ENCODE results near the gene EPHA5.

GRCh38 chr4:65344278-65344825 lies 325.9 kb downstream of the EPHA5 start:
- TF ChIP-seq, protein P1, sequence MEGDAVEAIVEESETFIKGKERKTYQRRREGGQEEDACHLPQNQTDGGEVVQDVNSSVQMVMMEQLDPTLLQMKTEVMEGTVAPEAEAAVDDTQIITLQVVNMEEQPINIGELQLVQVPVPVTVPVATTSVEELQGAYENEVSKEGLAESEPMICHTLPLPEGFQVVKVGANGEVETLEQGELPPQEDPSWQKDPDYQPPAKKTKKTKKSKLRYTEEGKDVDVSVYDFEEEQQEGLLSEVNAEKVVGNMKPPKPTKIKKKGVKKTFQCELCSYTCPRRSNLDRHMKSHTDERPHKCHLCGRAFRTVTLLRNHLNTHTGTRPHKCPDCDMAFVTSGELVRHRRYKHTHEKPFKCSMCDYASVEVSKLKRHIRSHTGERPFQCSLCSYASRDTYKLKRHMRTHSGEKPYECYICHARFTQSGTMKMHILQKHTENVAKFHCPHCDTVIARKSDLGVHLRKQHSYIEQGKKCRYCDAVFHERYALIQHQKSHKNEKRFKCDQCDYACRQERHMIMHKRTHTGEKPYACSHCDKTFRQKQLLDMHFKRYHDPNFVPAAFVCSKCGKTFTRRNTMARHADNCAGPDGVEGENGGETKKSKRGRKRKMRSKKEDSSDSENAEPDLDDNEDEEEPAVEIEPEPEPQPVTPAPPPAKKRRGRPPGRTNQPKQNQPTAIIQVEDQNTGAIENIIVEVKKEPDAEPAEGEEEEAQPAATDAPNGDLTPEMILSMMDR (IDR thresholded peaks at IDR 0.05; ENCODE audit: insufficient read depth, low read length) = no peak
- no peak for TF ChIP-seq POLR2AphosphoS5 (IDR thresholded peaks at IDR 0.05; ENCODE audit: low read depth)
- TF ChIP-seq, protein P2, sequence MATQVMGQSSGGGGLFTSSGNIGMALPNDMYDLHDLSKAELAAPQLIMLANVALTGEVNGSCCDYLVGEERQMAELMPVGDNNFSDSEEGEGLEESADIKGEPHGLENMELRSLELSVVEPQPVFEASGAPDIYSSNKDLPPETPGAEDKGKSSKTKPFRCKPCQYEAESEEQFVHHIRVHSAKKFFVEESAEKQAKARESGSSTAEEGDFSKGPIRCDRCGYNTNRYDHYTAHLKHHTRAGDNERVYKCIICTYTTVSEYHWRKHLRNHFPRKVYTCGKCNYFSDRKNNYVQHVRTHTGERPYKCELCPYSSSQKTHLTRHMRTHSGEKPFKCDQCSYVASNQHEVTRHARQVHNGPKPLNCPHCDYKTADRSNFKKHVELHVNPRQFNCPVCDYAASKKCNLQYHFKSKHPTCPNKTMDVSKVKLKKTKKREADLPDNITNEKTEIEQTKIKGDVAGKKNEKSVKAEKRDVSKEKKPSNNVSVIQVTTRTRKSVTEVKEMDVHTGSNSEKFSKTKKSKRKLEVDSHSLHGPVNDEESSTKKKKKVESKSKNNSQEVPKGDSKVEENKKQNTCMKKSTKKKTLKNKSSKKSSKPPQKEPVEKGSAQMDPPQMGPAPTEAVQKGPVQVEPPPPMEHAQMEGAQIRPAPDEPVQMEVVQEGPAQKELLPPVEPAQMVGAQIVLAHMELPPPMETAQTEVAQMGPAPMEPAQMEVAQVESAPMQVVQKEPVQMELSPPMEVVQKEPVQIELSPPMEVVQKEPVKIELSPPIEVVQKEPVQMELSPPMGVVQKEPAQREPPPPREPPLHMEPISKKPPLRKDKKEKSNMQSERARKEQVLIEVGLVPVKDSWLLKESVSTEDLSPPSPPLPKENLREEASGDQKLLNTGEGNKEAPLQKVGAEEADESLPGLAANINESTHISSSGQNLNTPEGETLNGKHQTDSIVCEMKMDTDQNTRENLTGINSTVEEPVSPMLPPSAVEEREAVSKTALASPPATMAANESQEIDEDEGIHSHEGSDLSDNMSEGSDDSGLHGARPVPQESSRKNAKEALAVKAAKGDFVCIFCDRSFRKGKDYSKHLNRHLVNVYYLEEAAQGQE (IDR thresholded peaks at IDR 0.05; ENCODE audit: insufficient replicate concordance, low read depth) = no peak
